HT-29 (cell line): ENCODE measurements around the gene FAR2. TPM values are rescaled to one million over a fixed set of nuclear protein-coding genes. Genes with fewer than 3 reads are reported as not detected.
A peak's percentile ranks its signal among the peaks of the same experiment; 100 is the strongest.
"Not testable (repeated sequence)": the region's sequence is repeated elsewhere in the genome, so short reads cannot be mapped to it uniquely, and the experiment has no call there.

ENCODE experiments used
- DNase-seq: peaks from one replicate; pipeline ENCODE4 v3.0.0-alpha.2; 2015; ENCODE audit warnings: low spot score
- total RNA-seq: library from RNA; depleted of rRNA; stranded (reverse); fragments of >200 nt; shearing (Covaris generic); gene quantifications from 2 replicates; pipeline ENCODE4 v1.2.3, GENCODE V29; 2014; rRNA removed

The FAR2 gene
- 19.8 and 23.8 TPM in 2 replicates for total RNA-seq

- peak; percentile 70 for DNase-seq
Measured at GRCh38 chr12:29148911-29149690, at the start of gene FAR2. Gene FAR2 (plus strand): TSS chr12:29149278. CDS start chr12:29270450, 121,172 bp downstream.

- DNase-seq = no peak
Measured at GRCh38 chr12:29102741-29103140, 46.3 kb upstream of the FAR2 start.

GRCh38 chr12:29103539-29103974 lies 45.5 kb upstream of the FAR2 start:
- DNase-seq = no peak

GRCh38 chr12:29104516-29104915 lies 44.6 kb upstream of the FAR2 start:
- DNase-seq = no peak

GRCh38 chr12:29110506-29111442 lies 38.3 kb upstream of the FAR2 start:
- DNase-seq = peak; percentile 22

- no peak for DNase-seq
Measured at GRCh38 chr12:29113101-29113500, 36.0 kb upstream of the FAR2 start.

- DNase-seq = no peak
Measured at GRCh38 chr12:29116414-29116813, 32.7 kb upstream of the FAR2 start.

- DNase-seq = no peak
Measured at GRCh38 chr12:29131539-29131938, 17.5 kb upstream of the FAR2 start.

- DNase-seq = no peak
Measured at GRCh38 chr12:29132316-29132715, 16.8 kb upstream of the FAR2 start.

- no peak for DNase-seq
Measured at GRCh38 chr12:29133181-29133580, 15.9 kb upstream of the FAR2 start.

- no peak for DNase-seq
Measured at GRCh38 chr12:29133680-29134079, 15.4 kb upstream of the FAR2 start.

- DNase-seq = not testable (repeated sequence)
Measured at GRCh38 chr12:29138256-29138655, 10.8 kb upstream of the FAR2 start.

- DNase-seq = not testable (repeated sequence)
Measured at GRCh38 chr12:29138855-29139254, 10.2 kb upstream of the FAR2 start.

GRCh38 chr12:29145372-29146170 lies 3.5 kb upstream of the FAR2 start:
- no peak for DNase-seq

- DNase-seq = peak; percentile 46
Measured at GRCh38 chr12:29146196-29146595, 2.9 kb upstream of the FAR2 start.

- no peak for DNase-seq
Measured at GRCh38 chr12:29147731-29148595, 1.1 kb upstream of the FAR2 start.

GRCh38 chr12:29148596-29148910 lies 525 bp upstream of the FAR2 start:
- DNase-seq = peak; percentile 47

GRCh38 chr12:29149691-29150281 lies 708 bp downstream of the FAR2 start:
- peak; percentile 55 for DNase-seq

- DNase-seq = no peak
Measured at GRCh38 chr12:29150462-29150861, 1.4 kb downstream of the FAR2 start.

- no peak for DNase-seq
Measured at GRCh38 chr12:29152223-29152868, 3.3 kb downstream of the FAR2 start.
